ENCODE measurements around the gene OTUD4.
"Not testable (repeated sequence)": the region's sequence is repeated elsewhere in the genome, so short reads cannot be mapped to it uniquely, and the experiment has no call there.

OTUD4 gene

GRCh38 chr4:145177906-145178538 is 2.4 kb downstream of the OTUD4 start:
- DNase-seq, result no peak

GRCh38 chr4:145177511-145177905 is 2.9 kb downstream of the OTUD4 start:
- DNase-seq, result no peak

GRCh38 chr4:145176641-145177432 is 3.6 kb downstream of the OTUD4 start:
- no peak for DNase-seq

- DNase-seq, result no peak
Measured at GRCh38 chr4:145171911-145172310, 8.5 kb downstream of the OTUD4 start.

- no peak for DNase-seq
Measured at GRCh38 chr4:145170223-145170622, 10.2 kb downstream of the OTUD4 start.

GRCh38 chr4:145168581-145169187 is 11.7 kb downstream of the OTUD4 start:
- no peak for DNase-seq

- no peak for DNase-seq
Measured at GRCh38 chr4:145167887-145168286, 12.5 kb downstream of the OTUD4 start.

- no peak for DNase-seq
Measured at GRCh38 chr4:145161549-145161948, 18.8 kb downstream of the OTUD4 start.

- DNase-seq, result no peak
Measured at GRCh38 chr4:145156986-145157385, 23.4 kb downstream of the OTUD4 start.

GRCh38 chr4:145155268-145155870 is 25.0 kb downstream of the OTUD4 start:
- DNase-seq, result no peak

GRCh38 chr4:145154573-145154972 is 25.8 kb downstream of the OTUD4 start:
- no peak for DNase-seq

GRCh38 chr4:145153904-145154298 is 26.5 kb downstream of the OTUD4 start:
- DNase-seq, result no peak

GRCh38 chr4:145153181-145153903 is 27.0 kb downstream of the OTUD4 start:
- DNase-seq, result no peak

GRCh38 chr4:145148980-145149379 is 31.4 kb downstream of the OTUD4 start:
- no peak for DNase-seq

GRCh38 chr4:145136219-145136618 is 44.2 kb downstream of the OTUD4 start:
- not testable (repeated sequence) for DNase-seq

GRCh38 chr4:145132511-145133098 is 47.8 kb downstream of the OTUD4 start:
- DNase-seq, result no peak

GRCh38 chr4:145131848-145132247 is 48.5 kb downstream of the OTUD4 start:
- no peak for DNase-seq

GRCh38 chr4:145130788-145131399 is 49.5 kb downstream of the OTUD4 start:
- DNase-seq, result no peak

GRCh38 chr4:145130130-145130529 is 50.3 kb downstream of the OTUD4 start:
- DNase-seq, result no peak

- no peak for DNase-seq
Measured at GRCh38 chr4:145125396-145125795, 55.0 kb downstream of the OTUD4 start.

GRCh38 chr4:145108128-145108527 is 72.3 kb downstream of the OTUD4 start:
- DNase-seq, result no peak

GRCh38 chr4:145107126-145107525 is 73.3 kb downstream of the OTUD4 start:
- no peak for DNase-seq
